Measurements from ENCODE around the gene SPATA25.

- peak; percentile 14 for TF ChIP-seq POLR2A (IDR thresholded peaks at IDR 0.05; ENCODE audit: extremely low read depth, insufficient read length)
- TF ChIP-seq MYC (IDR thresholded peaks at IDR 0.05; ENCODE audit: low read depth, low read length), result no peak
- TF ChIP-seq CTCF (IDR thresholded peaks at IDR 0.05; ENCODE audit: low read depth, low read length), result no peak
Observed at GRCh38 chr20:45894797-45895196, 7.4 kb upstream of the SPATA25 start.

All from NB4 (cell line).